GM13976 (cell line): Measurements from ENCODE around the gene IGF2BP3.

Experiments used
- DNase-seq: peaks from one replicate; pipeline ENCODE4 v3.0.0; 2012; ENCODE audit warnings: low spot score
- CTCF ChIP-seq: IDR thresholded peaks from 2 replicates; pipeline ENCODE4 v1.5.1; 2012; ENCODE audit warnings: borderline replicate concordance, mild to moderate bottlenecking; ENCODE audit not compliant: insufficient read depth; ENCODE audit errors: extremely low read depth, missing control alignments, control extremely low read depth
- in situ Hi-C: fragments of 300-500 bp; cut with MboI; formaldehyde crosslinking; loops from one replicate; pipeline ENCODE4 v1.12.0; 2022; ENCODE audit warnings: low sequenced_read_pairs, mixed read lengths, inconsistent platforms; ENCODE audit not compliant: unreplicated experiment

Gene IGF2BP3

GRCh38 chr7:23467291-23467805 is 2.9 kb downstream of the IGF2BP3 start:
- in situ Hi-C loops: no loop called here
- DNase-seq: no peak
- TF ChIP-seq CTCF: no peak

- DNase-seq: no peak
- no peak for TF ChIP-seq CTCF
- in situ Hi-C loops: no loop called here
These were observed 7.4 kb downstream of the IGF2BP3 start for GRCh38 chr7:23462846-23463245.

- in situ Hi-C loops: no loop called here
- TF ChIP-seq CTCF: no peak
- no peak for DNase-seq
These were observed 12.2 kb downstream of the IGF2BP3 start for GRCh38 chr7:23458044-23458443.

- in situ Hi-C loops: no loop called here
- TF ChIP-seq CTCF: no peak
These were observed 14.2 kb downstream of the IGF2BP3 start for GRCh38 chr7:23456093-23456492.

GRCh38 chr7:23454881-23455526 is 15.3 kb downstream of the IGF2BP3 start:
- no peak for TF ChIP-seq CTCF
- in situ Hi-C loops: no loop called here
- DNase-seq: no peak

More at GRCh38 chr7:23456093-23456492, 14.2 kb downstream of the IGF2BP3 start:
- no peak for DNase-seq

GRCh38 chr7:23450518-23450917 is 19.8 kb downstream of the IGF2BP3 start:
- no peak for TF ChIP-seq CTCF
- in situ Hi-C loops: no loop called here
- no peak for DNase-seq
